Transverse colon (tissue), 4 donors: ENCODE measurements around the gene NXPH4. TPM values are rescaled to one million over a fixed set of nuclear protein-coding genes. Genes with fewer than 3 reads are reported as not detected.

Experiments
- DNase-seq: peaks from one replicate; pipeline ENCODE4 v3.0.0-alpha.2; 2019
- H3K27ac ChIP-seq, 4 donors: fragments of 200-600 bp; sonication (generic); 2 replicates each; pipeline ENCODE4 v1.5.1; 2016 to 2018; ENCODE audit warnings: inconsistent platforms in 4 of 4
- H3K27me3 ChIP-seq: fragments of 200-600 bp; sonication (generic); 2 replicates; pipeline ENCODE4 v1.5.1; 2017; ENCODE audit warnings: inconsistent platforms
- H3K36me3 ChIP-seq, 4 donors: fragments of 200-600 bp; sonication (generic); 2 replicates each; pipeline ENCODE4 v1.5.1; 2017 to 2019; ENCODE audit warnings: inconsistent platforms in 4 of 4
- H3K4me1 ChIP-seq, 4 donors: fragments of 200-600 bp; sonication (generic); 2 replicates each; pipeline ENCODE4 v1.5.1; 2017 to 2020; ENCODE audit warnings: inconsistent platforms in 4 of 4
- H3K4me3 ChIP-seq, 4 donors: fragments of 200-600 bp; sonication (generic); 1 replicate in 1 of 4; 2 replicates in 3 of 4; pipeline versions ENCODE4 v1.5.1 to v1.6.1; 2017 to 2019; ENCODE audit warnings: inconsistent platforms in 4 of 4
- H3K9me3 ChIP-seq, 2 donors: fragments of 200-600 bp; sonication (generic); 2 replicates each; pipeline ENCODE4 v1.5.1; 2017 to 2019; ENCODE audit warnings: inconsistent platforms in 2 of 2
- CTCF ChIP-seq, 5 experiments: fragments of 200-600 bp in 3 of 5; fragments of 450-650 bp in 2 of 5; sonication (generic) in 3 of 5; IDR thresholded peaks; 1 replicate in 2 of 5; 2 replicates in 3 of 5; pipeline ENCODE4 v1.5.1; 2016 to 2017; ENCODE audit warnings: antibody characterized with exemption in 5 of 5, inconsistent platforms in 3 of 5, mild to moderate bottlenecking in 2 of 5, moderate library complexity in 1 of 5
- EP300 ChIP-seq: sonication (generic); formaldehyde crosslinking; IDR thresholded peaks from one replicate; pipeline ENCODE4 v1.6.1; 2017; ENCODE audit warnings: antibody characterized with exemption, low read depth
- POLR2A ChIP-seq: fragments of 450-650 bp; IDR thresholded peaks from one replicate; pipeline ENCODE4 v1.6.1; 2016; ENCODE audit warnings: antibody characterized with exemption, mild to moderate bottlenecking, moderate library complexity
- POLR2AphosphoS5 ChIP-seq, 3 donors: sonication (generic); formaldehyde crosslinking; IDR thresholded peaks; one replicate each; pipeline ENCODE4 v1.6.1; 2016; ENCODE audit warnings: antibody characterized with exemption in 3 of 3
- WGBS, 2 donors: methylation state at CpG; one replicate each; pipeline ENCODE4 v1.1.5; 2018; ENCODE audit warnings: low coverage in 1 of 2; 5-methylcytosine and 5-hydroxymethylcytosine counted together
- in situ Hi-C, 4 donors: fragments of 200-750 bp; cut with MboI; loops; one replicate each; pipeline versions ENCODE4 v1.15.0 to v1.15.1; 2017; ENCODE audit warnings: low sequenced_read_pairs in 3 of 4, low pct_ligation_motif_present in 1 of 4, low pct_unique_long_range_greater_than_20kb in 1 of 4
- intact Hi-C: fragments of 100-400 bp; cut with DNase I; formaldehyde crosslinking; loops from one replicate; pipeline ENCODE4 v1.15.1; 2023; ENCODE audit warnings: low total_unique reads
- total RNA-seq, 4 donors: library from RNA; depleted of rRNA; stranded (reverse); fragments of >200 nt; gene quantifications; one replicate each; pipeline ENCODE4 v1.1.0, GENCODE V29; 2016

Gene NXPH4
- total RNA-seq, 4 donors from 2014 or later = not detected

- 1% methylated on average over 68 of the region's 72 CpGs; no CpG with 5 or more reads in 1 of the 2 donors for WGBS, 2 donors
- peak; percentile 70 for DNase-seq
- intact Hi-C loops (no loop called here), in situ Hi-C loops (no loop called here)
- H3K27me3 ChIP-seq = peaks cover 91% of the 10 kb centered on the region
- peak overlapping the region in 2 of 4 donors; percentile 30 to 51 for H3K27ac ChIP-seq
- no peaks in the 10 kb centered on the region for H3K9me3 ChIP-seq
- TF ChIP-seq CTCF (IDR thresholded peaks at IDR 0.05) (peak in 2 of 5 experiments; percentile 9 to 29), POLR2A (no peak)
- peaks cover 40 to 63% (median 59%) of the 10 kb centered on the region in 4 donors for H3K4me1 ChIP-seq
- no peaks in the 10 kb centered on the region for H3K36me3 ChIP-seq
- H3K4me3 ChIP-seq = peak overlapping the region; percentile 21 to 50 (median 38)
Observed at GRCh38 chr12:57240066-57240921, 23.7 kb downstream of the NXPH4 start.

GRCh38 chr12:57240926-57241401, 24.4 kb downstream of the NXPH4 start:
- intact Hi-C loops (no loop called here), in situ Hi-C loops (no loop called here)
- Histone ChIP-seq H3K4me3 (peak overlapping the region in 1 of 4 donors; percentile 50), H3K9me3 (no peaks in the 10 kb centered on the region), H3K27me3 (peaks cover 84% of the 10 kb centered on the region), H3K36me3 (no peaks in the 10 kb centered on the region), H3K27ac (no peak overlapping the region), H3K4me1 (peaks cover 40 to 63% (median 59%) of the 10 kb centered on the region in 4 donors)
- DNase-seq = peak; percentile 28
- 13% methylated on average over 18 of the region's 19 CpGs; no CpG with 5 or more reads in 1 of the 2 donors for WGBS, 2 donors
- TF ChIP-seq EP300 = no peak
- no peak for TF ChIP-seq CTCF (IDR thresholded peaks at IDR 0.05)

- TF ChIP-seq CTCF (IDR thresholded peaks at IDR 0.05) (no peak), EP300 (no peak), POLR2AphosphoS5 (IDR thresholded peaks at IDR 0.05) (no peak), POLR2A (no peak)
- peaks cover 40 to 63% (median 59%) of the 10 kb centered on the region in 4 donors for H3K4me1 ChIP-seq
- in situ Hi-C loops (no loop called here), intact Hi-C loops (no loop called here)
- WGBS, 2 donors = 13% methylated on average over 46 of the region's 48 CpGs; no CpG with 5 or more reads in 1 of the 2 donors
- H3K9me3 ChIP-seq = no peaks in the 10 kb centered on the region
- no peaks in the 10 kb centered on the region for H3K36me3 ChIP-seq
- H3K27ac ChIP-seq = no peak overlapping the region
- no peak for DNase-seq
- peaks cover 77% of the 10 kb centered on the region for H3K27me3 ChIP-seq
- no peak overlapping the region for H3K4me3 ChIP-seq
Observed at GRCh38 chr12:57241402-57242310, 25.1 kb downstream of the NXPH4 start.

- Histone ChIP-seq H3K4me3 (peak overlapping the region in 2 of 4 donors; percentile 3 to 42), H3K36me3 (no peaks in the 10 kb centered on the region), H3K4me1 (peaks cover 40 to 63% (median 59%) of the 10 kb centered on the region in 4 donors), H3K9me3 (no peaks in the 10 kb centered on the region), H3K27me3 (peaks cover 71% of the 10 kb centered on the region), H3K27ac (peak overlapping the region in 1 of 4 donors; percentile 33)
- intact Hi-C loops = no loop called here
- peak; percentile 56 for DNase-seq
- 0 to 3% methylated on average over 3 to 18 of the region's 18 CpGs for WGBS, 2 donors
- TF ChIP-seq EP300 = no peak
- no peak for TF ChIP-seq POLR2A
- in situ Hi-C loops = no loop called here
Observed at GRCh38 chr12:57242329-57242690, 25.7 kb downstream of the NXPH4 start.
